GM19043 (cell line): ENCODE results near the gene HRC.
"Not testable (repeated sequence)": the region's sequence is repeated elsewhere in the genome, so short reads cannot be mapped to it uniquely, and the experiment has no call there.

Experiments used
- ATAC-seq: cut with Tn5 transposase; IDR thresholded peaks from one replicate; pipeline ENCODE4 v1.9.1; 2021; ENCODE audit warnings: low read depth; ENCODE audit not compliant: unreplicated experiment

HRC gene

GRCh38 chr19:49140951-49141350 is 14.2 kb downstream of the HRC start:
- no peak for ATAC-seq

- ATAC-seq = no peak
Measured at GRCh38 chr19:49136771-49137171, 18.4 kb downstream of the HRC start.

- ATAC-seq = no peak
Measured at GRCh38 chr19:49135686-49136085, 19.5 kb downstream of the HRC start.

GRCh38 chr19:49133621-49134454 is 21.4 kb downstream of the HRC start:
- no peak for ATAC-seq

- no peak for ATAC-seq
Measured at GRCh38 chr19:49132974-49133609, 22.1 kb downstream of the HRC start.

GRCh38 chr19:49130325-49130724 is 24.9 kb downstream of the HRC start:
- no peak for ATAC-seq

- no peak for ATAC-seq
Measured at GRCh38 chr19:49129238-49129583, 26.0 kb downstream of the HRC start.

- ATAC-seq = no peak
Measured at GRCh38 chr19:49128545-49129237, 26.5 kb downstream of the HRC start.

- peak; percentile 81 for ATAC-seq
Measured at GRCh38 chr19:49127674-49128544, 27.3 kb downstream of the HRC start.

- not testable (repeated sequence) for ATAC-seq
Measured at GRCh38 chr19:49127225-49127624, 28.0 kb downstream of the HRC start.

GRCh38 chr19:49126575-49126974 is 28.6 kb downstream of the HRC start:
- no peak for ATAC-seq

- no peak for ATAC-seq
Measured at GRCh38 chr19:49125025-49125731, 30.0 kb downstream of the HRC start.

- not testable (repeated sequence) for ATAC-seq
Measured at GRCh38 chr19:49123285-49123684, 31.9 kb downstream of the HRC start.

GRCh38 chr19:49121841-49122240 is 33.4 kb downstream of the HRC start:
- ATAC-seq = not testable (repeated sequence)

GRCh38 chr19:49120868-49121267 is 34.3 kb downstream of the HRC start:
- no peak for ATAC-seq

- no peak for ATAC-seq
Measured at GRCh38 chr19:49120325-49120683, 34.9 kb downstream of the HRC start.

GRCh38 chr19:49119411-49120324 is 35.5 kb downstream of the HRC start, which contains the start of gene PPFIA3:
Gene PPFIA3, plus strand, starts transcription at chr19:49119544. Its CDS starts 8,330 bp downstream, at chr19:49127874.
- ATAC-seq = no peak

- peak; percentile 76 for ATAC-seq
Measured at GRCh38 chr19:49118565-49119410, 36.4 kb downstream of the HRC start, which contains the start of gene C19orf73. Gene C19orf73, minus strand, starts transcription at chr19:49119143. Its CDS starts 121 bp downstream, at chr19:49119022.
